Activated T-cell treated with anti-CD3 and anti-CD28 coated beads, Interleukin-2, amount 50 U/mL, for 4 hours (primary cell): Measurements from ENCODE around the gene MXD3. TPM values are rescaled to one million over a fixed set of nuclear protein-coding genes. Genes with fewer than 3 reads are reported as not detected.

Experiments used
- ATAC-seq, 2 donors: fragments of 200-7000 bp; cut with Tn5 transposase; one replicate each; pipeline ENCODE4 v1.10.0; 2021
- DNase-seq: peaks from one replicate; pipeline ENCODE4 v3.0.0-alpha.2; 2020
- H3K27me3 Mint-ChIP-seq: one replicate; pipeline ENCODE4 v1.8.0; 2021; ENCODE audit warnings: low read depth, mixed read lengths
- H3K36me3 Mint-ChIP-seq: one replicate; pipeline ENCODE4 v1.8.0; 2022; ENCODE audit warnings: mixed read lengths; ENCODE audit not compliant: insufficient read depth
- H3K4me1 Mint-ChIP-seq: one replicate; pipeline ENCODE4 v1.8.0; 2021; ENCODE audit warnings: low read depth, mixed read lengths
- H3K4me3 Mint-ChIP-seq: one replicate; pipeline ENCODE4 v1.8.0; 2021; ENCODE audit warnings: mild to moderate bottlenecking, moderate library complexity, mixed read lengths
- H3K9me3 Mint-ChIP-seq: one replicate; pipeline ENCODE4 v1.8.0; 2021; ENCODE audit warnings: mixed read lengths
- total RNA-seq, 3 donors: library from RNA; stranded (reverse); gene quantifications; one replicate each; pipeline ENCODE4 v1.2.1, GENCODE V29; 2021

MXD3 gene
- total RNA-seq, 3 donors from 2014 or later, result 3.7 to 5.1 (median 4.3) TPM

DNA sequence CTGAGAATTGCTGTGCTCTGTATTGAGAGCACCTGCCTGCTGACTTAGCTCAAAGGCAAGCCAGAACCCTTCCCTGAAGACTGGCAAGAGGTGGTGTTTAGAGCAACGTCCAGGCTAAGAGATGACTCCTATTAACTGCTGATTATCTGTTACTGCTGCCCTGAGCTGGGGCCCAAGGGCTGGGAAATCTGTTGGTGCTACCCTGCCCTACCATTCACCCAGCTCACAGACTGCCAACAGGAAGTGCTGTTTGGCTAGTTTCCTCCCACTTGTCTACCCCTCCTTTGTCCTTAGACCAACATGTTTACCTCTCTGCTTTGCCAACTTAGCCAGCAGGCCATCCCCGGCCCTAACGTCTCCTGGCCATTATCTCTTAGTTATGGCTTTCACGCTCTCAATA lies 15.1 kb downstream of the MXD3 start:
- Mint-ChIP-seq H3K27me3 (no peaks in the 10 kb centered on the region), H3K4me1 (peaks cover 47% of the 10 kb centered on the region), H3K4me3 (no peak overlapping the region), H3K9me3 (no peaks in the 10 kb centered on the region), H3K36me3 (peaks cover 37% of the 10 kb centered on the region)
- DNase-seq (no peak), ATAC-seq (no peak)

DNA sequence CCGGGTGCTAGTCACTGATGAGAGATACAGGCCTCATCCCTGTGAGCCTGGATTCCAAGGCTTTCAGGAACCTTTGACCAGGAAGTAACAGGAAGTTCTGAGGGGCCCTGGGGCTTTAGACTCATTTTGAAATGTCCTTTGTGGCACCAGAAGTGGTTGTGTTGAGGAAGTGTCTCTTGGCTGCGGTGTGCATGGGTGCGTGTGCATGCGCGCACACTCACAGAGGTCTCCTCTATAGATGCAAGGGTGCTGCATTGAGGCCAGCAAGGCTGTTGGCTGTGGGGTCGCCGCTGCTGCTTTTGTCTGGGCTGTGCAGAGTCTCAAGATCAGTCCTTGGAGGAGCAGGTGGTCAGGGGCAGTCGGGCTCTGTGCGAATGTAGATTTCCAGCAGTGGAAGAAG lies 15.8 kb downstream of the MXD3 start:
- Mint-ChIP-seq H3K9me3 (no peaks in the 10 kb centered on the region), H3K4me1 (peaks cover 40% of the 10 kb centered on the region), H3K36me3 (peaks cover 38% of the 10 kb centered on the region), H3K4me3 (no peak overlapping the region), H3K27me3 (no peaks in the 10 kb centered on the region)
- ATAC-seq, result no peak
- no peak for DNase-seq

DNA sequence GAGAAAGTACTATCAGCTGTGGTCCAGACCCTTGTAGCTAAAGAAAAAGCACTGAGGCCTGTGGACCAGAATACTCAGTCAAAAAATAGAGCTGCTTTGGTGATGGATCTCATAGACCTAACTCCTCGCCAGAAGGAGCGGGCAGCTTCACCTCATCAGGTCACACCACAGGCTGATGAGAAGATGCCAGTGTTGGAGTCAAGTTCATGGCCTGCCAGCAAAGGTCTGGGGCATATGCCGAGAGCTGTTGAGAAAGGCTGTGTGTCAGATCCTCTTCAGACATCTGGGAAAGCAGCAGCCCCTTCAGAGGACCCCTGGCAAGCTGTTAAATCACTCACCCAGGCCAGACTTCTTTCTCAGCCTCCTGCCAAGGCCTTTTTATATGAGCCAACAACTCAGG lies 17.1 kb downstream of the MXD3 start:
- H3K9me3 Mint-ChIP-seq, result no peaks in the 10 kb centered on the region
- H3K4me3 Mint-ChIP-seq, result no peak overlapping the region
- peaks cover 40% of the 10 kb centered on the region for H3K36me3 Mint-ChIP-seq
- DNase-seq (no peak), ATAC-seq (no peak)
- no peaks in the 10 kb centered on the region for H3K27me3 Mint-ChIP-seq
- H3K4me1 Mint-ChIP-seq, result peaks cover 29% of the 10 kb centered on the region

DNA sequence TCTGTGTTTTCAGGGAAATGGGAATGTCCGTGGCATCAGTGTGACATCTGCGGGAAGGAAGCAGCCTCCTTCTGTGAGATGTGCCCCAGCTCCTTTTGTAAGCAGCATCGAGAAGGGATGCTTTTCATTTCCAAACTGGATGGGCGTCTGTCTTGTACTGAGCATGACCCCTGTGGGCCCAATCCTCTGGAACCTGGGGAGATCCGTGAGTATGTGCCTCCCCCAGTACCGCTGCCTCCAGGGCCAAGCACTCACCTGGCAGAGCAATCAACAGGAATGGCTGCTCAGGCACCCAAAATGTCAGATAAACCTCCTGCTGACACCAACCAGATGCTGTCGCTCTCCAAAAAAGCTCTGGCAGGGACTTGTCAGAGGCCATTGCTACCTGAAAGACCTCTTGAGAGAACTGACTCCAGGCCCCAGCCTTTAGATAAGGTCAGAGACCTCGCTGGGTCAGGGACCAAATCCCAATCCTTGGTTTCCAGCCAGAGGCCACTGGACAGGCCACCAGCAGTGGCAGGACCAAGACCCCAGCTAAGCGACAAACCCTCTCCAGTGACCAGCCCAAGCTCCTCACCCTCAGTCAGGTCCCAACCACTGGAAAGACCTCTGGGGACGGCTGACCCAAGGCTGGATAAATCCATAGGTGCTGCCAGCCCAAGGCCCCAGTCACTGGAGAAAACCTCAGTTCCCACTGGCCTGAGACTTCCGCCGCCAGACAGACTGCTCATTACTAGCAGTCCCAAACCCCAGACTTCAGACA lies 17.7 kb downstream of the MXD3 start:
- no peak for DNase-seq
- H3K27me3 Mint-ChIP-seq, result no peaks in the 10 kb centered on the region
- peaks cover 45% of the 10 kb centered on the region for H3K36me3 Mint-ChIP-seq
- H3K4me1 Mint-ChIP-seq, result peaks cover 22% of the 10 kb centered on the region
- no peak for ATAC-seq
- H3K4me3 Mint-ChIP-seq, result no peak overlapping the region
- no peaks in the 10 kb centered on the region for H3K9me3 Mint-ChIP-seq

DNA sequence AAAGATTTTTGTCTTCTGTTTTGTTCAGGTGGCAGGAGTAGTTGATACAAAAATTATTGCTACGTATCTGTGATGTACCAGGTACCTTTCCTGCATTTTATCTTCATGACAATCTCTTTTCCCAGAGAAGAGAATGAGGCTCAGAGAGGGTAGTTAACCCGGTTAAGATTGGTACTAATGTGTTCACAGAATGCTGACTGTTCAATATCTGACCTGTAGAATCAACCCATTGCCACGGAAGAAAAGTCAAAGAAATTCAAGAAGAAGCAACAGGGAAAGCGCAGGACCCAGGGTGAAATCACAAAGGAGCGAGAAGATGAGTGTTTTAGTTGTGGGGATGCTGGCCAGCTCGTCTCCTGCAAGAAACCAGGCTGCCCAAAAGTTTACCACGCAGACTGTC lies 20.0 kb downstream of the MXD3 start:
- Mint-ChIP-seq H3K27me3 (no peaks in the 10 kb centered on the region), H3K9me3 (no peaks in the 10 kb centered on the region), H3K4me3 (no peak overlapping the region), H3K36me3 (peaks cover 48% of the 10 kb centered on the region), H3K4me1 (peaks cover 16% of the 10 kb centered on the region)
- DNase-seq, result no peak
- no peak for ATAC-seq

DNA sequence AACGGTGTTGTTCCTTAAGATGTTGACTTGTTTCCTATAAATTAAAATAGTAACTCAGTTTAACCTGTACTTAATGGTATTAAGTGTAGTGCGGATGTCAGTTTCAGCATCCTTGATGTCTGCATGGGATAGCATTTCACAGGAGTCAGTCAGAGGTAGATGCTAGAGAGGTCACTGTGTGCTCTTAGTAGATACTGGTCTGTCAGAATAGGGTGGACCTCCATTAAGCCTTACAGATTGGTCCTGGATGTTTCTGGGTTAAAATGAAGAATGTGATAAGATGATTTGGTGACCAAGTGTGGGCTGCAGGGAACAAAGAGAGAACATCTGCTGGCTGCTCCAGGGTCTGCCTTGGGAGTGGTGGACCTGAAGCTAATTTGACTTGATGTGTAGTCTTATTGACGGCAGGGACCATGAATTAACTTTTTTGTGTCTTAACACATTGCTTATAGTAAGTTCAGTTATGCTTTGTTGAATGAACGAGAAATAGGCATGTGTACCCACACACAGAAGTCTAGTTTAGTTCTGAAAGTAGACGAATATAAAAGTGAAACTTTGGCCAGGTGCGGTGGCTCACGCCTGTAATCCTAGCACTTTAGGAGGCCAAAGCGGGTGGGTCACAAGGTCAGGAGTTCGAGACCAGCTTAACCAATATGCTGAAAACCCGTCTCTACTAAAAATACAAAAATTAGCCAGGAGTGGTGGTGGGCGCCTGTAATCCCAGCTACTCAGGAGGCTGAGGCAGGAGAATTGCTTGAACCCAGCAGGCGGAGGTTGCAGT lies 20.7 kb downstream of the MXD3 start:
- DNase-seq, result no peak
- Mint-ChIP-seq H3K27me3 (no peaks in the 10 kb centered on the region), H3K4me1 (peaks cover 9% of the 10 kb centered on the region), H3K36me3 (peaks cover 45% of the 10 kb centered on the region), H3K4me3 (no peak overlapping the region), H3K9me3 (no peaks in the 10 kb centered on the region)
- ATAC-seq, result no peak

DNA sequence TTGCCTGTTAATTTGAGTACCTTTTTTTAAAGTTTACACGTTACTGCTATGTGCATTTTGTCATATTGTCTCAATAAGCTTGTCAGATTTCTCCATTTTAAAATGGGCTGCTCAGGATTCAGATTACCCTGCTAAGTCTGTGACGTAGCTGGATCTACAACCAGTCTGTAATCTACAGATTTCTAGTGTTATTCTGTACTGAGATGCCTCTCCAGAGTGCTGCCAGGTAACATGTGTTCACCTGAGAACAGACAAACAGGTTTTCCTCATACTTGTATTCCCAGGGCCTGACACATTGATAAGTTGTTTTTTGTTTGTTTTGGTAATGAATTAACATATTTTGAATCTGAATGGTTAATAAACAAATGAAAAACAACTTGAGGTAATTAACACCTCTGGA lies 23.5 kb downstream of the MXD3 start:
- H3K9me3 Mint-ChIP-seq, result no peaks in the 10 kb centered on the region
- no peaks in the 10 kb centered on the region for H3K27me3 Mint-ChIP-seq
- DNase-seq (no peak), ATAC-seq (no peak)
- no peak overlapping the region for H3K4me3 Mint-ChIP-seq
- H3K4me1 Mint-ChIP-seq, result no peaks in the 10 kb centered on the region
- peaks cover 38% of the 10 kb centered on the region for H3K36me3 Mint-ChIP-seq

DNA sequence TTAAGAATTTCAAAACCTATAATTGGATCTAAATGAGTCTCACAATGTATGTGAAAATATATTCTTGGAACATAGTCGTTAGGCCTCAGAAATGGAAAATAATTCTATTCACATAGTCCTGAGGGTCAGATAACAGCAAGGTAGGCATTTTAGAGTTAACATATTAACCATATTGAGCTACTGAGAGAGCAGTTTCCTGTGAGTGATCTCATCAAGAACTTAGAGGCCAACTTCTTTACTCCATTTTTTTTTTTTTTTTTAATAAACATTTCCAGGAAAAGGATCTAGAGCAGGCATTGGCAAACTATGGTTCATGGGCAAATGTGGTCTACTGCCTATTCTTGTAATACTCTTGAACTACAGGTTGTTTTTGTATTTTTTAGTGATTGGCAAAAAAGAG lies 34.8 kb downstream of the MXD3 start:
- H3K9me3 Mint-ChIP-seq, result no peaks in the 10 kb centered on the region

DNA sequence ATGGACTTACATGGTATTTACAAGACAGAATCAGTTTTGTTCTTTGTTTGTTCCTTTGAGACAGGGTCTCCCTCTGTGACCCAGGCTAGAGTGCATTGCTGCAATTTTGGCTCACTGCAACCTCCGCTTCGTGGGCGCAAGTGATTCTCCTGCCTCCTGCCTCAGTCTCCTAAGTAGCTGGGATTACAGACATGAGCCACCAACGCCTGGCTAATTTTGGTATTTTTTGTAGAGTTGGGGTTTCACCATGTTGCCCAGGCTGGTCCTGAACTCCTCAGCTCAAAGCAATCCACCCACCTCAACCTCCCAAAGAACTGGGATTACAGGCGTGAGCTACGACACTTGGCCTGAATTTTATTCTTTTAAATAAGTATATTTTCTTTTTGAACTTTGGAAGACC lies 35.8 kb downstream of the MXD3 start:
- ATAC-seq (no peak), DNase-seq (no peak)
- no peak overlapping the region for H3K4me3 Mint-ChIP-seq
- H3K36me3 Mint-ChIP-seq, result peaks cover 36% of the 10 kb centered on the region
- no peaks in the 10 kb centered on the region for H3K27me3 Mint-ChIP-seq
- no peaks in the 10 kb centered on the region for H3K9me3 Mint-ChIP-seq
- H3K4me1 Mint-ChIP-seq, result peaks cover 4% of the 10 kb centered on the region

More for the DNA sequence above, 34.8 kb downstream of the MXD3 start:
- Mint-ChIP-seq H3K27me3 (no peaks in the 10 kb centered on the region), H3K4me1 (peaks cover 4% of the 10 kb centered on the region), H3K36me3 (peaks cover 36% of the 10 kb centered on the region), H3K4me3 (no peak overlapping the region)
- no peak for ATAC-seq
- no peak for DNase-seq

DNA sequence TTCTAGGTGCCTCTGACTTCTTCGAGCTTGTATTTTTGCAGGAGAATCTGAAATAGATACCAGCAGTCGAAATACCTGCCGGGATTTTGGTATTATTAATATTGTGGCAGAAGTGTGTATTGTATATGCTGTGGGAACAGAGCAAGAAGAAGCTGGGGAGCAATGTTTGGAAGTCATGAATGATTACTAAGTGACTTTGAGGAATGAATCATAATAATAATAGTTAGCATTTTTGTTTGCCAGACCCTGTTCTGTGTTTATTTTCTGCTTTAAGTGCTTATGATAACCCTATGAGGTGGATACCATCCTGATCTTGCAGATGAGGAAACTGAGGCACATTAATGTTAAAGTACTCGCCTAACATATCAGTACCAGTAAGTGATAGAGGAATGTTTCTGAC lies 40.6 kb downstream of the MXD3 start:
- no peak overlapping the region for H3K4me3 Mint-ChIP-seq
- H3K9me3 Mint-ChIP-seq, result no peaks in the 10 kb centered on the region
- DNase-seq (no peak), ATAC-seq (no peak)
- peaks cover 40% of the 10 kb centered on the region for H3K36me3 Mint-ChIP-seq
- no peaks in the 10 kb centered on the region for H3K4me1 Mint-ChIP-seq
- H3K27me3 Mint-ChIP-seq, result no peaks in the 10 kb centered on the region

DNA sequence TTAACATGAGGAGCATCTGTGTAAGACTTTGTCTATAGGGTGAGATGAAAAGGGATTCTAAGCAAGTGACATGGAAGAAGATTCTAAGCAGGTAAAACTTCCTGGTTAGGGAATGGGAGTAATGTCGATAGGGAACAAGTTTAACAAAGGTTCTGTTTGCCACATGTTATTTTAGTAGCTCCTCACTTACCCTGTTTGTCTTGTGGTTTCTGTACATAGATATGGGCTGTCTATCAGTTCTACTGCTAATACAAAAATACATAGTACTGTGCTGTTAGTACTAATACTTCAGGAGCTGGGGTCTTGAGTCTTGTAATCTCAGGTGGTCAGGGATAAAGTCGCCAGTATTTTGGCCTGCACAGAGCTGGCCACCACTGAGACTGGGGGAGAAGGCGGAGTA lies 41.0 kb downstream of the MXD3 start:
- Mint-ChIP-seq H3K27me3 (no peaks in the 10 kb centered on the region), H3K9me3 (no peaks in the 10 kb centered on the region), H3K4me1 (no peaks in the 10 kb centered on the region), H3K36me3 (peaks cover 44% of the 10 kb centered on the region), H3K4me3 (no peak overlapping the region)
- no peak for DNase-seq
- no peak for ATAC-seq

DNA sequence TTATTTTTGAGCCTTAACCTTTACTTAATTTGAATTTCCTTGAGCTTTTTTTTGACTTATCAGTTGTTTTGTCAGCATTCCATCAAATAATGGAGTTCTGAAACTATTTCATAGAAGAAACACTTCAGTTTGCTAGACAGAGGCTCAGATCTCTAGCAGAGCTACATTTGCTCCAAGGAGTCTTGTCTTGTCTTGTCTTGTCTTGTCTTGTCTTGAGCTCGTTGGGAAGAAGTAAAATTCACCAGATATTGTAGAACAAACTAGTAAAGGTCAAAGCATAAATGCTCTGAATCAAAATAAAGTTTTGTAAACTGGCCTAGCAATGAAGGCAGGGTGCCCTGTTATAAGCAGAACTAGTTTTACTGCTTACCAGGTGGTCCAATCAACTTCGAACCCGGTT lies 41.7 kb downstream of the MXD3 start:
- no peaks in the 10 kb centered on the region for H3K9me3 Mint-ChIP-seq
- H3K36me3 Mint-ChIP-seq, result peaks cover 44% of the 10 kb centered on the region
- H3K27me3 Mint-ChIP-seq, result no peaks in the 10 kb centered on the region
- H3K4me3 Mint-ChIP-seq, result no peak overlapping the region
- no peaks in the 10 kb centered on the region for H3K4me1 Mint-ChIP-seq
- ATAC-seq, result no peak
- no peak for DNase-seq

DNA sequence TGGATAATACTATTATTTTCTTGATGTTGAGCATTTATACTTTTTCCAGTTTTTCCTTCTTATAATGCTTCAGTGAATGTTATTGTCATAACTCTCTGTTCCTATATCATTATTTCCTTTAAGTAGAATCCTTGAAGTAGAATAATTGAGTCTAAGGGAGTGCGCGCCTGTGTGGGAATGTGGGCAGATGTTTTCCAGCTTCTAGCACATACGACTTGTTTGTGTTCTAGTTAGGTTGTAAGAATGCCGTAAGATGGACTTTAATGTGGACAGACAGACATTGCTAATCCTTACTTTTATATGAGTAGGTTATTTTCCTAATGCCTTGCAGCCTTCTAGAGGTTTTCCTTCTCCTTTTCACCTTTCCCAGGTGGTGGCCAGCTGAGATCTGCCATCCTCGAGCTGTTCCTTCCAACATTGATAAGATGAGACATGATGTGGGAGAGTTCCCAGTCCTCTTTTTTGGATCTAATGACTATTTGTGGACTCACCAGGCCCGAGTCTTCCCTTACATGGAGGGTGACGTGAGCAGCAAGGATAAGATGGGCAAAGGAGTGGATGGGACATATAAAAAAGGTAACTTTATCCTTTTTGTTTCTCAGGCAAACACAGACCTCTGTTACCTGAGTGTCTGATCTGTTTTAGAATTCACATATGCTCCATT lies 42.3 kb downstream of the MXD3 start:
- Mint-ChIP-seq H3K9me3 (no peaks in the 10 kb centered on the region), H3K4me3 (no peak overlapping the region), H3K4me1 (no peaks in the 10 kb centered on the region), H3K27me3 (no peaks in the 10 kb centered on the region), H3K36me3 (peaks cover 48% of the 10 kb centered on the region)
- DNase-seq (no peak), ATAC-seq (no peak)

DNA sequence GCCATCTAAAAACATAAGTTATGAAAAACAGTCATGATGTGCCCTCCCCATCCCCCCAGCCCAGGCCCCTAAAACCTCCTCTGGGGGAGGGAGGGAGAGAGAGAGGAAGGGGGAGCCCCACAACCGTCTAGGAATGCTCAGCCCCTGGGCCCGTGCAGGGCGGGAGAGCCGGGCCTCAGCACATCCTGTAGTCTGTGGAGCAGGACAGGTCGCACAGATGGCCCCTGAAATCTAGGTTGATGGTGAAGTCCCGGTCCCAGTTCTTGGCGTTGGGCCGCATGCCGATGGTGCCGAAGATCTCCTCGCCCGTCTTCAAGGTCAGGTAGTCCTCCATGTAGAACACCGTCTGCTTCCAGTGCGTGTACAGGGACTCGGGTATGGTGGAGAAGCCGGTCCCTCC lies 46.3 kb downstream of the MXD3 start:
- no peak overlapping the region for H3K4me3 Mint-ChIP-seq
- H3K9me3 Mint-ChIP-seq, result no peaks in the 10 kb centered on the region
- no peaks in the 10 kb centered on the region for H3K4me1 Mint-ChIP-seq
- H3K36me3 Mint-ChIP-seq, result peaks cover 49% of the 10 kb centered on the region
- ATAC-seq (no peak), DNase-seq (no peak)
- H3K27me3 Mint-ChIP-seq, result no peaks in the 10 kb centered on the region

DNA sequence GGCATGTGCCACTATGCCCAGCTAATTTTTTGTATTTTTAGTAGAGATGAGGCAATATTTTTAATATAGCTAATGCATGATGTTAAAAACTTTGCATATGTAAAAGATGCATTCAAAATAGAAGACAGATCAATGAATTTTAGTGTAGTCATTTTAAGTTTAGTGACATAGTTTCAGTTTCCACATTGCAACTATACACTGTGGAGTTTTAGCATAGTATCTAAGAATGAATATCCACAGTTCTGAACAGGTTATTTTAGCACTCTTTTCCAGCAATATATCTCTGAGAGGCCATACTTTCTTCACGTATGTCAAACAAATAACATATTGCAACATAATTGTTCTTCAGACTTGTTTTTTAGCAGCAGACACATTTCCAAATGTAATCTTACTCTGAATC lies 47.5 kb downstream of the MXD3 start:
- ATAC-seq, result no peak
- Mint-ChIP-seq H3K9me3 (no peaks in the 10 kb centered on the region), H3K4me1 (no peaks in the 10 kb centered on the region), H3K36me3 (peaks cover 52% of the 10 kb centered on the region), H3K27me3 (no peaks in the 10 kb centered on the region), H3K4me3 (no peak overlapping the region)
- DNase-seq, result no peak
